ENCODE data around the gene RCOR1. TPM values are rescaled to one million over a fixed set of nuclear protein-coding genes. Genes with fewer than 3 reads are reported as not detected.

RCOR1 gene
- total RNA-seq, 1 experiment from 2014 or later: 25.4 TPM

DNA sequence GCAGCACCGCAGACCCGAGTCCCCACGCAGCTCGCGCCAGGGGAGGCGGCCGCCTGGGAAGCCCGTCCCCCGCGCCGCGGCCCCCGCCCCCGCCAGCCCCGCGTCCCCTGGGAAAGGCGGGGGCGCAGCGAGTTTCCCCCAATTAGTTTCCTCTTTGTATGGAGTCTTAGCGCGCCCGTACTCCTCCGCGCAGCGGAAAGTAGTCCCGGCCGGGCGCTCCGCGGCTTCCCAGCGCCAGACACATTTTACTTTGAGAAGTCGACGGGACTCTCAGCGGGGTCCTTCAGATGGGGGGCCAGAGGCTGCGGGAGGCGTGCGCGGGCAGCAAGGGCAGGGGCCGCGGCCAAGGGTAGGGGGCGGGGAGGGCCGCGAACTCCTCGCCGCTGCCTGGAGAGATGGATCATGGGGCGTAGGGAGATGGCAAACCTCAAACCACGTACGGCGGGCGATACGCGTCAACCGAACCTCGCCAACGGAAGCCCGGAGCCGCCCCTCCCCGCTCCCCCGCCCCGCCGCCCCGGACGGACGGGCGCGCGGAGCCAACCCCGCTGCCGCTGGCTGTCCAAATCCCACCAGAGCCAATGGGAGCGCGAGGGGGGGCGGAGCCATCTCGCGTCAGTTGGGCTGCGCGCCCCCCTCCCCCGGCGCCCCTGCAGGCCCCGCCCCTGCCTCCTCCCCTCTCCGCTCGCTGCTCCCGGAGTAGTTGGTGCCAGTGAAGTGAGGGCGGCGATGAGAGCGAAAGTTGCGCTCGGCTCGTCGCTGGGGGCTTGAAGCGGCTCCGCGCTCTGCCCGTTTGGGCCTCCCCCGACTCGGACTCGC is at the start of gene RCOR1 (continued):
- TF ChIP-seq, protein P1, sequence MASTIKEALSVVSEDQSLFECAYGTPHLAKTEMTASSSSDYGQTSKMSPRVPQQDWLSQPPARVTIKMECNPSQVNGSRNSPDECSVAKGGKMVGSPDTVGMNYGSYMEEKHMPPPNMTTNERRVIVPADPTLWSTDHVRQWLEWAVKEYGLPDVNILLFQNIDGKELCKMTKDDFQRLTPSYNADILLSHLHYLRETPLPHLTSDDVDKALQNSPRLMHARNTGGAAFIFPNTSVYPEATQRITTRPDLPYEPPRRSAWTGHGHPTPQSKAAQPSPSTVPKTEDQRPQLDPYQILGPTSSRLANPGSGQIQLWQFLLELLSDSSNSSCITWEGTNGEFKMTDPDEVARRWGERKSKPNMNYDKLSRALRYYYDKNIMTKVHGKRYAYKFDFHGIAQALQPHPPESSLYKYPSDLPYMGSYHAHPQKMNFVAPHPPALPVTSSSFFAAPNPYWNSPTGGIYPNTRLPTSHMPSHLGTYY (CRISPR knock-in tag; IDR thresholded peaks at IDR 0.05): no peak
- TF ChIP-seq, protein P2, sequence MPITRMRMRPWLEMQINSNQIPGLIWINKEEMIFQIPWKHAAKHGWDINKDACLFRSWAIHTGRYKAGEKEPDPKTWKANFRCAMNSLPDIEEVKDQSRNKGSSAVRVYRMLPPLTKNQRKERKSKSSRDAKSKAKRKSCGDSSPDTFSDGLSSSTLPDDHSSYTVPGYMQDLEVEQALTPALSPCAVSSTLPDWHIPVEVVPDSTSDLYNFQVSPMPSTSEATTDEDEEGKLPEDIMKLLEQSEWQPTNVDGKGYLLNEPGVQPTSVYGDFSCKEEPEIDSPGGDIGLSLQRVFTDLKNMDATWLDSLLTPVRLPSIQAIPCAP (CRISPR knock-in tag; IDR thresholded peaks at IDR 0.05): 0 out of 2 replicates have a peak, but pooled peaks have one; percentile 8
- TF ChIP-seq, protein P3, sequence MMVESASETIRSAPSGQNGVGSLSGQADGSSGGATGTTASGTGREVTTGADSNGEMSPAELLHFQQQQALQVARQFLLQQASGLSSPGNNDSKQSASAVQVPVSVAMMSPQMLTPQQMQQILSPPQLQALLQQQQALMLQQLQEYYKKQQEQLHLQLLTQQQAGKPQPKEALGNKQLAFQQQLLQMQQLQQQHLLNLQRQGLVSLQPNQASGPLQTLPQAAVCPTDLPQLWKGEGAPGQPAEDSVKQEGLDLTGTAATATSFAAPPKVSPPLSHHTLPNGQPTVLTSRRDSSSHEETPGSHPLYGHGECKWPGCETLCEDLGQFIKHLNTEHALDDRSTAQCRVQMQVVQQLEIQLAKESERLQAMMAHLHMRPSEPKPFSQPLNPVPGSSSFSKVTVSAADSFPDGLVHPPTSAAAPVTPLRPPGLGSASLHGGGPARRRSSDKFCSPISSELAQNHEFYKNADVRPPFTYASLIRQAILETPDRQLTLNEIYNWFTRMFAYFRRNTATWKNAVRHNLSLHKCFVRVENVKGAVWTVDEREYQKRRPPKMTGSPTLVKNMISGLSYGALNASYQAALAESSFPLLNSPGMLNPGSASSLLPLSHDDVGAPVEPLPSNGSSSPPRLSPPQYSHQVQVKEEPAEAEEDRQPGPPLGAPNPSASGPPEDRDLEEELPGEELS (CRISPR knock-in tag; IDR thresholded peaks at IDR 0.05): 0 out of 2 replicates have a peak, but pooled peaks have one; percentile 22
- TF ChIP-seq, protein P4, sequence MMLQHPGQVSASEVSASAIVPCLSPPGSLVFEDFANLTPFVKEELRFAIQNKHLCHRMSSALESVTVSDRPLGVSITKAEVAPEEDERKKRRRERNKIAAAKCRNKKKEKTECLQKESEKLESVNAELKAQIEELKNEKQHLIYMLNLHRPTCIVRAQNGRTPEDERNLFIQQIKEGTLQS (CRISPR knock-in tag; conservative IDR thresholded peaks at IDR 0.05): no peak
- TF ChIP-seq, protein P5, sequence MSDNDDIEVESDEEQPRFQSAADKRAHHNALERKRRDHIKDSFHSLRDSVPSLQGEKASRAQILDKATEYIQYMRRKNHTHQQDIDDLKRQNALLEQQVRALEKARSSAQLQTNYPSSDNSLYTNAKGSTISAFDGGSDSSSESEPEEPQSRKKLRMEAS (CRISPR knock-in tag; IDR thresholded peaks at IDR 0.05): peak; percentile 34; the same call in 1 of the 2 replicates
- TF ChIP-seq GRHL2 (CRISPR knock-in tag; IDR thresholded peaks at IDR 0.05; ENCODE audit: insufficient replicate concordance, severe bottlenecking): no peak

DNA sequence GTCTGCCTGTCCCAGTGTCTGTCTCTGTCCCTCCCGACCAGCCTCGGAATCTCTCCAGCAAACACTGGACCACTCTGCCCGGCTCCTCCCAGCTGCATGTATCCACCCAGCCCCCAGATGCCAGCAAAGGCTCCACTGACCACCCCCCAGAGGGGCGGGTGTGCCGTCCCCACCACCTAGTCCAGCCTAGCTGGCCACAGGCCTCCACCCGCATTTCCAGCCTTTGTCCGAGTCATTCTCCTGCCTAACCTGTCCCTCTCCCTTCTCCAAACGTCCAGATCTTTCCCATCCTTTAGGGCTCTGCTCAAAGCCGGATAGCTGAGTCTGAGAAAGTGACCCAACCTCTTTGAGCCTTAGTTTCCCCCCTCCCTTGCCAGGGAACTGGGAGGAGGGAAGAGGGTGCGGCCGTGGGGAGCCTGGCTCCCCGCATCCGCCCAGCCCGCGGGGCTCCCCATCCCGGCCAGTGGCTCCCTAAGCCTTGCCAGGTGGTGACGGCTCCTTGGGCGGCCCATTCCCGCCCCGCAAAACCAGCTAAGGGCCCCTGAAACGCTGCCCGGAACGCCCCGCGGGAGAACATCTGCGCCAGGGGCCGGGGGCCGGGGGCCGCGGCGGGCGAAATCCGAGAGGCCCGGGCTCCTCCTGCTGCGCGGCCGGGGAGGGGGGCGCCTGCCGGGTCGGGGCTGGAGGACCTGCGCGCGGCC is 48.3 kb upstream of the RCOR1 start:
- Mint-ChIP-seq H3K4me3 (peak overlapping the region; percentile 62), H3K27me3 (ENCODE audit: low read depth) (peaks cover 23% of the 10 kb centered on the region), H3K9me3 (no peaks in the 10 kb centered on the region), H3K36me3 (no peaks in the 10 kb centered on the region), H3K4me1 (peaks cover 15% of the 10 kb centered on the region), H3K27ac (no peak overlapping the region)
- peak; percentile 4; the same call in 1 of the 2 replicates for ATAC-seq
- CTCF ChIA-PET: interaction anchor here (0.5 to 1.3 kb wide), 5 partner anchors 8 to 106 kb away, joined by 3 to 4 read pairs (median 4); no protein-coding TSS in a partner anchor
- POLR2A ChIA-PET: interaction anchor here (1.1 kb wide), 1 partner anchor 20 kb away, joined by 3 read pairs; no protein-coding TSS in a partner anchor
- TF ChIP-seq, protein P6, sequence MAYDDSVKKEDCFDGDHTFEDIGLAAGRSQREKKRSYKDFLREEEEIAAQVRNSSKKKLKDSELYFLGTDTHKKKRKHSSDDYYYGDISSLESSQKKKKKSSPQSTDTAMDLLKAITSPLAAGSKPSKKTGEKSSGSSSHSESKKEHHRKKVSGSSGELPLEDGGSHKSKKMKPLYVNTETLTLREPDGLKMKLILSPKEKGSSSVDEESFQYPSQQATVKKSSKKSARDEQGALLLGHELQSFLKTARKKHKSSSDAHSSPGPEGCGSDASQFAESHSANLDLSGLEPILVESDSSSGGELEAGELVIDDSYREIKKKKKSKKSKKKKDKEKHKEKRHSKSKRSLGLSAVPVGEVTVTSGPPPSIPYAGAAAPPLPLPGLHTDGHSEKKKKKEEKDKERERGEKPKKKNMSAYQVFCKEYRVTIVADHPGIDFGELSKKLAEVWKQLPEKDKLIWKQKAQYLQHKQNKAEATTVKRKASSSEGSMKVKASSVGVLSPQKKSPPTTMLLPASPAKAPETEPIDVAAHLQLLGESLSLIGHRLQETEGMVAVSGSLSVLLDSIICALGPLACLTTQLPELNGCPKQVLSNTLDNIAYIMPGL (CRISPR knock-in tag; IDR thresholded peaks at IDR 0.05): no peak
- TF ChIP-seq, protein P7, sequence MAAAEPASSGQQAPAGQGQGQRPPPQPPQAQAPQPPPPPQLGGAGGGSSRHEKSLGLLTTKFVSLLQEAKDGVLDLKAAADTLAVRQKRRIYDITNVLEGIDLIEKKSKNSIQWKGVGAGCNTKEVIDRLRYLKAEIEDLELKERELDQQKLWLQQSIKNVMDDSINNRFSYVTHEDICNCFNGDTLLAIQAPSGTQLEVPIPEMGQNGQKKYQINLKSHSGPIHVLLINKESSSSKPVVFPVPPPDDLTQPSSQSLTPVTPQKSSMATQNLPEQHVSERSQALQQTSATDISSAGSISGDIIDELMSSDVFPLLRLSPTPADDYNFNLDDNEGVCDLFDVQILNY (CRISPR knock-in tag; IDR thresholded peaks at IDR 0.05): peak; percentile 31; the same call in 1 of the 2 replicates
- 0 out of 2 replicates have a peak, but pooled peaks have one; percentile 10 for TF ChIP-seq ZNF423 (CRISPR knock-in tag; IDR thresholded peaks at IDR 0.05)
- peak; percentile 44 for DNase-seq (ENCODE audit: low spot score)

DNA sequence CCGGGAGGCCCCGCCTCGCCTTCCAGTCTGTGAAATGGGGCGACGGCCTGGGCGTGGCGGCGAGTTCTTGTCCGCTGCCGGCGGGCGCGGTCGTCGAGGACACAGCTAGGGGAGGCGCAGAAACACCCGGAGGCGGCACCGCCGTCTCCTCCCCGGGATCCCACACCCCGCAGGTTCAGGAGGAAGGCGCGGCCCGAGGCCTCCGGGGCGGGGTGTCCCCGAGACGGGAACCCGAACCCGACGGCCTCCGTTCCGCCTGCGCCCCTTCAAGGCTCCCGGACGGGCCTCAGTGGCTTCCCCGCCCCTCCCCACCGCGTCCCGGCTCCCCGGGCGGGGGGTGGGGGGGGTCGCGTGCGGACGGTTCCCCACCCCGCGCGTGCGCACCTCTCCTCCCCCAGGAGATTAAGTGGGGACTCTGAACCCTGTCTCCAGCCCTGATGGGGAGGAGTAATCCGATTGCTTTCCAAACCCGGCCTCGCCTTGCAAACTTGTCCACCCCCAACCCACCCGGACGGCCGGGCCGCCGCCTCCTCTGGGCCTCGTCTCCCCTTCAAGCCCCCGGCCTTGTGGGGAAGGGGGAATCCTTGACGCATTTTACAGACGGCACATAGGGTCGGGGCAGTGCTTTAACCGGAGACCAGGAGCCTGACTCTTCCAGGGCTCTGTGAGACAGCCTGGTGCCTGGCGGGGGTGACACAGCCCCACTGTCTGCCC is 47.5 kb upstream of the RCOR1 start:
- H3K36me3 Mint-ChIP-seq: no peaks in the 10 kb centered on the region
- POLR2A ChIA-PET: no interaction called here
- H3K4me1 Mint-ChIP-seq: peaks cover 15% of the 10 kb centered on the region
- ATAC-seq (peak; percentile 33), DNase-seq (ENCODE audit: low spot score) (peak; percentile 44)
- peaks cover 23% of the 10 kb centered on the region for H3K27me3 Mint-ChIP-seq (ENCODE audit: low read depth)
- H3K27ac Mint-ChIP-seq: no peak overlapping the region; the same call in 1 of the 2 replicates
- H3K4me3 Mint-ChIP-seq: peak overlapping the region; percentile 74
- CTCF ChIA-PET: interaction anchor here (1.0 to 1.3 kb wide), 3 partner anchors 20 to 47 kb away, joined by 4 read pairs; no protein-coding TSS in a partner anchor
- H3K9me3 Mint-ChIP-seq: no peaks in the 10 kb centered on the region
- TF ChIP-seq SOX15 (CRISPR knock-in tag; IDR thresholded peaks at IDR 0.05) (no peak), NFYB (CRISPR knock-in tag; conservative IDR thresholded peaks at IDR 0.05; ENCODE audit: low read depth) (0 out of 2 replicates have a peak, but pooled peaks have one; percentile 19), ZNF138 (CRISPR knock-in tag; conservative IDR thresholded peaks at IDR 0.05) (0 out of 2 replicates have a peak, but pooled peaks have one; percentile 21)
- TF ChIP-seq, protein P7 (CRISPR knock-in tag; IDR thresholded peaks at IDR 0.05): 0 out of 2 replicates have a peak, but pooled peaks have one; percentile 3
- TF ChIP-seq, protein P8, sequence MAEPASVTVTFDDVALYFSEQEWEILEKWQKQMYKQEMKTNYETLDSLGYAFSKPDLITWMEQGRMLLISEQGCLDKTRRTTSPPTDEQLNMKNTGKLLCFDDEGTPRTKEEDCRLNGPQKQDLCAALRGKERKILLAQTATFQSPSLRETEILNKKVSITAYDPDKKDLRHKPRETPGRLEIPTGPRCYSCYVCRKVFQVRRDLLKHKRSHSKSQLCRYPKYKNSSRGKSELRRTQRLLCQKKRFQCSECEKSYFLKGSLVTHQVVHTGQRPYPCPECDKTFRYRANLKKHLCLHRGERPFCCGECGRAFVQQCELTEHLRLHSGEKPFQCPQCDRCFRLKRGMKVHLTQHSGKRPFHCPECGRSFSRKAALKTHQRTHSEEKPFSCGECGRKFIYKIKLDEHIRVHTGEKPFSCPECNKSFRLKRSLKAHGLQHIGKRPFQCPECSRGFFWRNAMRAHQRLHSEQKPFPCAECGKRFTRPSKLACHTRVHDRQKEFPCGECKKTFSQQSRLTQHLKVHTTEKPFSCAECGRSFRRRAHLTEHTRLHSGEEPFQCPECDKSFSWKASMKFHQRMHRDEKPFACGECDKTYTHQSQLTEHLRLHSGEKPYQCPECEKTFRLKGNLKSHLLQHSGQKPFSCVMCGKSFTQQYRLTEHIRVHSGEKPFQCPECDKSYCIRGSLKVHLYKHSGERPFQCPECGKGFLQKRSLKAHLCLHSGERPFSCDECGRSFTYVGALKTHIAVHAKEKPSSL (CRISPR knock-in tag; conservative IDR thresholded peaks at IDR 0.05): no peak
